HepG2 (cell line): Measurements from ENCODE around the gene PSAP. TPM values are rescaled to one million over a fixed set of nuclear protein-coding genes. Genes with fewer than 3 reads are reported as not detected.

Experiments
- ATAC-seq: fragments of 200-7000 bp; cut with Tn5 transposase; 3 replicates; pipeline ENCODE4 v1.9.1; 2020; ENCODE audit warnings: mild to moderate bottlenecking, moderate library complexity
- BruUV-seq: library from RNA; stranded (reverse); fragments of 400-500 nt; replicated peaks from 2 replicates; lab custom pipeline; 2021; lab: Mats Ljungman, UMichigan
- CTCF ChIA-PET: fragments of 300-600 bp; formaldehyde crosslinking; extraction: SDS; loops from one replicate; lab custom pipeline; 2021; ENCODE audit warnings: low total read pairs, inconsistent platforms, low intra/inter-chr PET ratio; lab: Yijun Ruan, JAX
- POLR2A ChIA-PET: fragments of 350-600 bp; sonication (Branson Sonifier 250); formaldehyde crosslinking; loops from one replicate; lab custom pipeline; 2020; ENCODE audit warnings: antibody characterized with exemption, inconsistent platforms; lab: Yijun Ruan, JAX
- DNase-seq: peaks from one replicate; pipeline ENCODE4 v3.0.0-alpha.2; 2015; ENCODE audit warnings: low spot score
- FAIRE-seq: peaks from 3 replicates; lab custom pipeline; 2011; peaks lifted over from hg19 to GRCh38; lab: Jason Lieb, UNC
- H2AFZ ChIP-seq: one replicate; pipeline ENCODE4 v1.6.1; 2011; ENCODE audit warnings: low read length, inconsistent platforms
- H3K27ac ChIP-seq: fragments of 300-600 bp; 3 replicates; pipeline ENCODE4 v1.8.0; 2011; ENCODE audit warnings: mixed run types, mild to moderate bottlenecking, mixed read lengths, low read length, inconsistent platforms; ENCODE audit not compliant: insufficient read depth; ENCODE audit errors: extremely low read length
- H3K27me3 ChIP-seq, 2 experiments: fragments of 200-600 bp in 1 of 2; 2 replicates in 1 of 2; 3 replicates in 1 of 2; pipeline versions ENCODE4 v1.6.0 to v1.8.0; 2011; ENCODE audit warnings: low read length in 2 of 2, mild to moderate bottlenecking in 2 of 2, moderate library complexity in 2 of 2, inconsistent platforms in 1 of 2; ENCODE audit not compliant: insufficient read depth in 2 of 2, control insufficient read depth in 1 of 2
- H3K36me3 ChIP-seq, 2 experiments: fragments of 200-600 bp in 1 of 2; replicated peaks in 1 of 2; 2 replicates in 1 of 2; 3 replicates in 1 of 2; pipeline versions ENCODE4 v1.5.1 to v1.8.0; 2011; ENCODE audit warnings: low read length in 2 of 2, inconsistent platforms in 1 of 2; ENCODE audit not compliant: insufficient read depth in 2 of 2, control insufficient read depth in 1 of 2
- H3K4me1 ChIP-seq: 2 replicates; pipeline ENCODE4 v1.5.1; 2012; ENCODE audit warnings: low read length, inconsistent platforms; ENCODE audit not compliant: insufficient read depth
- H3K4me2 ChIP-seq: 2 replicates; pipeline ENCODE4 v1.6.0; 2011; ENCODE audit warnings: low read depth, low read length, inconsistent platforms
- H3K4me3 ChIP-seq, 3 experiments: fragments of 200-600 bp in 1 of 3; sonication (generic), shearing (Covaris generic) in 1 of 3; replicated peaks in 1 of 3; 2 replicates each; pipeline ENCODE4 v1.5.1; 2011 to 2016; ENCODE audit warnings: low read length in 3 of 3, inconsistent platforms in 2 of 3, low read depth in 2 of 3, mild to moderate bottlenecking in 2 of 3, control low read depth in 1 of 3, mixed read lengths in 1 of 3; ENCODE audit not compliant: insufficient read depth in 1 of 3
- H3K79me2 ChIP-seq: one replicate; pipeline ENCODE4 v1.6.1; 2011; ENCODE audit warnings: low read length, inconsistent platforms; ENCODE audit not compliant: insufficient read depth
- H3K9ac ChIP-seq: 2 replicates; pipeline ENCODE4 v1.6.0; 2011; ENCODE audit warnings: mild to moderate bottlenecking, low read depth, low read length, inconsistent platforms; ENCODE audit not compliant: insufficient read depth
- H3K9me3 ChIP-seq: 2 replicates; pipeline ENCODE4 v1.5.1; 2012; ENCODE audit warnings: mild to moderate bottlenecking, low read length
- H4K20me1 ChIP-seq: 2 replicates; pipeline ENCODE4 v1.6.0; 2011; ENCODE audit warnings: inconsistent platforms, mild to moderate bottlenecking, low read length, moderate library complexity; ENCODE audit not compliant: insufficient read depth
- CHD2 ChIP-seq: IDR thresholded peaks from 2 replicates; pipeline ENCODE4 v1.6.1; 2011; ENCODE audit warnings: low read depth, low read length, improper control_type of control experiment
- HDAC6 ChIP-seq: fragments of 200-600 bp; sonication (generic); IDR thresholded peaks from 2 replicates; pipeline ENCODE4 v1.7.0; 2017; ENCODE audit warnings: mild to moderate bottlenecking, antibody characterized with exemption, low read length, low read depth
- MEF2D ChIP-seq: sonication (generic); formaldehyde crosslinking; IDR thresholded peaks from 2 replicates; pipeline ENCODE4 v1.5.1; 2020; ENCODE audit warnings: mild to moderate bottlenecking, missing genetic modification reagents
- RCOR2 ChIP-seq: IDR thresholded peaks from 2 replicates; pipeline ENCODE4 v1.6.1; 2016; ENCODE audit warnings: missing biosample characterization, missing genetic modification reagents
- TGIF2 ChIP-seq: IDR thresholded peaks from 2 replicates; pipeline ENCODE4 v1.6.1; 2016; ENCODE audit warnings: control low read depth, missing compliant biosample characterization
- ZNF256 ChIP-seq: sonication (generic); formaldehyde crosslinking; conservative IDR thresholded peaks from 2 replicates; pipeline ENCODE4 v1.4.0; 2020; ENCODE audit warnings: missing genetic modification reagents
- ZNF713 ChIP-seq: sonication (generic); formaldehyde crosslinking; IDR thresholded peaks from 2 replicates; pipeline ENCODE4 v1.4.0; 2020; ENCODE audit warnings: mild to moderate bottlenecking, missing genetic modification reagents
- ZNF878 ChIP-seq: sonication (generic); formaldehyde crosslinking; IDR thresholded peaks from 2 replicates; pipeline ENCODE4 v1.8.1; 2023; ENCODE audit warnings: mild to moderate bottlenecking, missing genetic modification reagents, moderate library complexity
- WGBS: methylation state at CpG from one replicate; pipeline ENCODE4 v1.1.6; 2017; ENCODE audit warnings: low lambda C conversion rate; 5-methylcytosine and 5-hydroxymethylcytosine counted together
- in situ Hi-C: cut with HindIII; loops from 2 replicates; pipeline ENCODE4 v1.10.0; 2017; ENCODE audit warnings: low pct_unique_long_range_greater_than_20kb; ENCODE audit not compliant: extremely low pct_ligation_motif_present
- intact Hi-C: fragments of 100-400 bp; cut with micrococcal nuclease; formaldehyde crosslinking; loops from one replicate; pipeline ENCODE4 v1.10.0; 2022; ENCODE audit not compliant: unreplicated experiment
- polyA plus RNA-seq, 8 experiments: library from polyadenylated mRNA; depleted of rRNA in 3 of 8; stranded (reverse) in 7 of 8; unstranded in 1 of 8; fragments of >200 nt; fragmentation: Illumina TruSeq in 4 of 8; extraction: Trizol in 4 of 8; gene quantifications; 2 replicates each; pipeline versions ENCODE4 v1.2.1 to v1.2.3, GENCODE V29; 2011 to 2016; ENCODE audit warnings: low read depth in 4 of 8, missing spikeins in 1 of 8, mixed read lengths in 1 of 8; ENCODE audit not compliant: insufficient read depth in 1 of 8
- total RNA-seq, 5 experiments: library from RNA; depleted of rRNA; stranded (reverse); fragments of >200 nt; fragmentation: Illumina TruSeq; extraction: Trizol; gene quantifications; 2 replicates each; pipeline ENCODE4 v1.2.3, GENCODE V29; 2016; ENCODE audit warnings: low read depth in 1 of 5
- TF ChIP-seq, protein P1 (sequence below): sonication (generic); formaldehyde crosslinking; IDR thresholded peaks from 2 replicates; pipeline ENCODE4 v1.9.0; 2021; ENCODE audit warnings: missing genetic modification reagents, mild to moderate bottlenecking, borderline replicate concordance
- TF ChIP-seq, protein P2 (sequence below): sonication (generic); IDR thresholded peaks from 2 replicates; pipeline ENCODE4 v1.6.1; 2016; ENCODE audit warnings: low read depth, borderline replicate concordance
- TF ChIP-seq, protein P3 (sequence below): sonication (generic); formaldehyde crosslinking; IDR thresholded peaks from 2 replicates; pipeline ENCODE4; 2020; ENCODE audit warnings: missing genetic modification reagents, mild to moderate bottlenecking, borderline replicate concordance

The PSAP gene
- total and polyA plus RNA-seq, 2 of the 13 experiments (the other 11 are each of a cell fraction or from before 2014, with no cell fraction given): 323 to 643 TPM

DNA sequence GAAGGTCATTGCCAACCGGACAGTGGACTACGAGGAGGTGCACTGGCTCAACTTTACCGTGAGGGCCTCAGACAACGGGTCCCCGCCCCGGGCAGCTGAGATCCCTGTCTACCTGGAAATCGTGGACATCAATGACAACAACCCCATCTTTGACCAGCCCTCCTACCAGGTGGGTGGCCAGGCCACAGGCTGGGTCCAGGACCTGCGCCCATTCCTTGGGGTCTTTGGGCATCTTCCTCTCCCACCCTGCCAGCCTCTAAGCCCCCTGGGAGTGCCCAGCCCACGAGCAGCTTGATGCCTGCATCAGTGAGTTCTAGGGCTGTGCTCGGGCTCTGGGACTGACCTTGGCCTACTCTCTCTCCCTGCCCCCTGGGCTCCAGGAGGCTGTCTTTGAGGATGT, 51.9 kb downstream of the PSAP start:
- Histone ChIP-seq H3K27me3 (peaks cover 0 to 3% of the 10 kb centered on the region in 2 experiments; a peak in 2 of 5 replicates), H3K4me1 (peaks cover 8% of the 10 kb centered on the region; the same call in 1 of the 2 replicates), H3K9ac (no peak overlapping the region), H3K4me2 (no peak overlapping the region), H3K9me3 (no peaks in the 10 kb centered on the region), H4K20me1 (no peaks in the 10 kb centered on the region), H3K36me3 (no peaks in the 10 kb centered on the region), H3K4me3 (no peak overlapping the region), H2AFZ (no peak overlapping the region), H3K79me2 (no peaks in the 10 kb centered on the region), H3K27ac (no peak overlapping the region)
- intact Hi-C loops (no loop called here), in situ Hi-C loops (no loop called here)
- WGBS: 0% methylated on average over 2 of the region's 10 CpGs
- FAIRE-seq (no peak), ATAC-seq (no peak), DNase-seq (no peak)
- BruUV-seq: no TSS peak
- ChIA-PET CTCF (no interaction called here), POLR2A (no interaction called here)
- no peak for TF ChIP-seq ZNF878 (CRISPR knock-in tag)
- TF ChIP-seq, protein P1, sequence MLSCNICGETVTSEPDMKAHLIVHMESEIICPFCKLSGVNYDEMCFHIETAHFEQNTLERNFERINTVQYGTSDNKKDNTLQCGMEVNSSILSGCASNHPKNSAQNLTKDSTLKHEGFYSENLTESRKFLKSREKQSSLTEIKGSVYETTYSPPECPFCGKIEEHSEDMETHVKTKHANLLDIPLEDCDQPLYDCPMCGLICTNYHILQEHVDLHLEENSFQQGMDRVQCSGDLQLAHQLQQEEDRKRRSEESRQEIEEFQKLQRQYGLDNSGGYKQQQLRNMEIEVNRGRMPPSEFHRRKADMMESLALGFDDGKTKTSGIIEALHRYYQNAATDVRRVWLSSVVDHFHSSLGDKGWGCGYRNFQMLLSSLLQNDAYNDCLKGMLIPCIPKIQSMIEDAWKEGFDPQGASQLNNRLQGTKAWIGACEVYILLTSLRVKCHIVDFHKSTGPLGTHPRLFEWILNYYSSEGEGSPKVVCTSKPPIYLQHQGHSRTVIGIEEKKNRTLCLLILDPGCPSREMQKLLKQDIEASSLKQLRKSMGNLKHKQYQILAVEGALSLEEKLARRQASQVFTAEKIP: no peak
- TF ChIP-seq TGIF2 (CRISPR knock-in tag): no peak
- TF ChIP-seq, protein P2, sequence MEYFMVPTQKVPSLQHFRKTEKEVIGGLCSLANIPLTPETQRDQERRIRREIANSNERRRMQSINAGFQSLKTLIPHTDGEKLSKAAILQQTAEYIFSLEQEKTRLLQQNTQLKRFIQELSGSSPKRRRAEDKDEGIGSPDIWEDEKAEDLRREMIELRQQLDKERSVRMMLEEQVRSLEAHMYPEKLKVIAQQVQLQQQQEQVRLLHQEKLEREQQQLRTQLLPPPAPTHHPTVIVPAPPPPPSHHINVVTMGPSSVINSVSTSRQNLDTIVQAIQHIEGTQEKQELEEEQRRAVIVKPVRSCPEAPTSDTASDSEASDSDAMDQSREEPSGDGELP: no peak
- no peak for TF ChIP-seq HDAC6
- TF ChIP-seq, protein P3, sequence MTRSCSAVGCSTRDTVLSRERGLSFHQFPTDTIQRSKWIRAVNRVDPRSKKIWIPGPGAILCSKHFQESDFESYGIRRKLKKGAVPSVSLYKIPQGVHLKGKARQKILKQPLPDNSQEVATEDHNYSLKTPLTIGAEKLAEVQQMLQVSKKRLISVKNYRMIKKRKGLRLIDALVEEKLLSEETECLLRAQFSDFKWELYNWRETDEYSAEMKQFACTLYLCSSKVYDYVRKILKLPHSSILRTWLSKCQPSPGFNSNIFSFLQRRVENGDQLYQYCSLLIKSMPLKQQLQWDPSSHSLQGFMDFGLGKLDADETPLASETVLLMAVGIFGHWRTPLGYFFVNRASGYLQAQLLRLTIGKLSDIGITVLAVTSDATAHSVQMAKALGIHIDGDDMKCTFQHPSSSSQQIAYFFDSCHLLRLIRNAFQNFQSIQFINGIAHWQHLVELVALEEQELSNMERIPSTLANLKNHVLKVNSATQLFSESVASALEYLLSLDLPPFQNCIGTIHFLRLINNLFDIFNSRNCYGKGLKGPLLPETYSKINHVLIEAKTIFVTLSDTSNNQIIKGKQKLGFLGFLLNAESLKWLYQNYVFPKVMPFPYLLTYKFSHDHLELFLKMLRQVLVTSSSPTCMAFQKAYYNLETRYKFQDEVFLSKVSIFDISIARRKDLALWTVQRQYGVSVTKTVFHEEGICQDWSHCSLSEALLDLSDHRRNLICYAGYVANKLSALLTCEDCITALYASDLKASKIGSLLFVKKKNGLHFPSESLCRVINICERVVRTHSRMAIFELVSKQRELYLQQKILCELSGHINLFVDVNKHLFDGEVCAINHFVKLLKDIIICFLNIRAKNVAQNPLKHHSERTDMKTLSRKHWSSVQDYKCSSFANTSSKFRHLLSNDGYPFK (CRISPR knock-in tag): no peak
- TF ChIP-seq ZNF713 (CRISPR knock-in tag): no peak
- no peak for TF ChIP-seq ZNF256 (CRISPR knock-in tag)
- no peak for TF ChIP-seq MEF2D (CRISPR knock-in tag)
- no peak for TF ChIP-seq CHD2
- TF ChIP-seq RCOR2: no peak
